C4-2B (cell line): ENCODE measurements around the gene SLC25A15.

Experiments used
- CTCF ChIP-seq: fragments of 450-650 bp; conservative IDR thresholded peaks from 2 replicates; pipeline ENCODE4 v1.5.1; 2017; ENCODE audit warnings: mild to moderate bottlenecking
- ZFX ChIP-seq: fragments of 450-650 bp; IDR thresholded peaks from 2 replicates; pipeline ENCODE4 v1.6.1; 2017

DNA sequence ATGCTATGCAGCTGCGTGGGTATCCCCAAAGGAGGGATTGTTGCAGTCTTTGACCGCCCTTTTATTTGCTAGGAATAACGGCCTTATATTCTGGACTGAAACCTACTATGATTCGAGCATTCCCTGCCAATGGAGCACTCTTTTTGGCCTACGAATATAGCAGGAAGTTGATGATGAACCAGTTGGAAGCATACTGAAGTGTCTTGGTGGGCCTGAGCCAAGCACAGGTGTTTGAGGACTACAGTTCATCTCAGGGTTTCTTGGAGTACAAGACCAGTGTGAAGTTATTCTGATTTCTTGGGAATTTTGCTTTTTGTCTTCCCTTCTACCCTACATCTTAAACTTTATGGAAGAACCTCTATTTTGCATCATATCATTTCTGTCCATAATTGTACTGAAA lies 20.1 kb downstream of the SLC25A15 start:
- TF ChIP-seq CTCF (no peak), ZFX (no peak)
